K562 (cell line): ENCODE data around the gene GOLGA6L9. TPM values are rescaled to one million over a fixed set of nuclear protein-coding genes. Genes with fewer than 3 reads are reported as not detected.
"Not testable (repeated sequence)": the region's sequence is repeated elsewhere in the genome, so short reads cannot be mapped to it uniquely, and the experiment has no call there.

Experiments used
- ATAC-seq: fragments of 200-7000 bp; cut with Tn5 transposase; 3 replicates; pipeline ENCODE4 v1.9.1; 2020; ENCODE audit warnings: moderate library complexity
- BruUV-seq: library from RNA; stranded (reverse); fragments of 400-500 nt; replicated peaks from 2 replicates; lab custom pipeline; 2021; lab: Mats Ljungman, UMichigan
- CTCF ChIA-PET: fragments of 300-600 bp; formaldehyde crosslinking; extraction: SDS; loops from one replicate; lab custom pipeline; 2021; ENCODE audit warnings: low intra/inter-chr PET ratio; lab: Yijun Ruan, JAX
- POLR2A ChIA-PET: fragments of 300-600, 350-650 bp; sonication (Branson Sonifier 250); formaldehyde crosslinking; extraction: SDS; loops from one replicate; lab custom pipeline; 2021; ENCODE audit warnings: antibody characterized with exemption, inconsistent platforms; lab: Yijun Ruan, JAX
- DNase-seq, 4 experiments: peaks; one replicate each; pipeline versions ENCODE4 v3.0.0 to v3.0.0-alpha.2; 2011 to 2018; ENCODE audit warnings: low spot score in 3 of 4, mixed read lengths in 3 of 4; ENCODE audit errors: extremely low read depth in 1 of 4
- FAIRE-seq: peaks from 2 replicates; lab custom pipeline; 2011; peaks lifted over from hg19 to GRCh38; lab: Jason Lieb, UNC
- H2AFZ ChIP-seq: 2 replicates; pipeline ENCODE4 v1.6.0; 2011; ENCODE audit warnings: low read depth, low read length, control low read depth, inconsistent platforms
- H3K27ac ChIP-seq: fragments of 200-600 bp; 3 replicates; pipeline ENCODE4 v1.8.0; 2011; ENCODE audit warnings: low read depth, mild to moderate bottlenecking, control low read depth, inconsistent platforms, low read length, moderate library complexity, mixed read lengths; ENCODE audit errors: extremely low read depth
- H3K27me3 ChIP-seq, 2 experiments: fragments of 300-600 bp in 1 of 2; 2 replicates in 1 of 2; 3 replicates in 1 of 2; pipeline versions ENCODE4 v1.6.0 to v1.8.0; 2011; ENCODE audit warnings: inconsistent platforms in 2 of 2, low read length in 2 of 2, mild to moderate bottlenecking in 1 of 2, mixed read lengths in 1 of 2, moderate library complexity in 1 of 2; ENCODE audit not compliant: control insufficient read depth in 2 of 2, insufficient read depth in 2 of 2
- H3K36me3 ChIP-seq: fragments of 300-600 bp; 3 replicates; pipeline ENCODE4 v1.8.0; 2011; ENCODE audit warnings: mild to moderate bottlenecking, low read length, inconsistent platforms; ENCODE audit not compliant: control insufficient read depth, insufficient read depth
- H3K4me1 ChIP-seq, 2 experiments: fragments of 200-600 bp in 1 of 2; replicated peaks in 1 of 2; 2 replicates in 1 of 2; 3 replicates in 1 of 2; pipeline versions ENCODE4 v1.5.1 to v1.8.0; 2011; ENCODE audit warnings: inconsistent platforms in 2 of 2, low read length in 2 of 2, mild to moderate bottlenecking in 1 of 2, mixed read lengths in 1 of 2, moderate library complexity in 1 of 2; ENCODE audit not compliant: control insufficient read depth in 2 of 2, insufficient read depth in 2 of 2
- H3K4me2 ChIP-seq: 2 replicates; pipeline ENCODE4 v1.6.1; 2011; ENCODE audit warnings: low read length, control low read depth, inconsistent platforms, mixed read lengths; ENCODE audit not compliant: insufficient read depth
- H3K4me3 ChIP-seq: fragments of 200-600 bp; sonication (generic), shearing (Covaris generic); 2 replicates; pipeline ENCODE4 v1.5.1; 2016; ENCODE audit warnings: control low read depth, inconsistent platforms
- H3K79me2 ChIP-seq: fragments of 200-600 bp; 3 replicates; pipeline ENCODE4 v1.8.0; 2011; ENCODE audit warnings: low read length, inconsistent platforms; ENCODE audit not compliant: control insufficient read depth, insufficient read depth
- H3K9ac ChIP-seq, 2 experiments: 2 replicates each; pipeline versions ENCODE4 v1.6.0 to v1.6.1; 2011; ENCODE audit warnings: low read depth in 2 of 2, low read length in 2 of 2, control low read depth in 1 of 2, inconsistent platforms in 1 of 2, mild to moderate bottlenecking in 1 of 2, mixed read lengths in 1 of 2; ENCODE audit not compliant: insufficient read depth in 1 of 2
- H3K9me1 ChIP-seq: one replicate; pipeline ENCODE4 v1.6.0; 2011; ENCODE audit warnings: inconsistent platforms, mild to moderate bottlenecking, low read length, moderate library complexity; ENCODE audit not compliant: control insufficient read depth, insufficient read depth
- H3K9me3 ChIP-seq: replicated peaks from 2 replicates; pipeline ENCODE4 v1.5.1; 2011; ENCODE audit warnings: low read depth, low read length, inconsistent platforms; ENCODE audit not compliant: control insufficient read depth, insufficient read depth
- H4K20me1 ChIP-seq: replicated peaks from 2 replicates; pipeline ENCODE4 v1.6.1; 2011; ENCODE audit warnings: low read length, inconsistent platforms, mixed read lengths; ENCODE audit not compliant: control insufficient read depth, insufficient read depth
- RHOXF2B ChIP-seq: fragments of 250-450 bp; sonication (Bioruptor Pico); conservative IDR thresholded peaks from 2 replicates; pipeline ENCODE4 v1.5.1; 2021
- SMARCA4 ChIP-seq: fragments of 450-650 bp; IDR thresholded peaks from 2 replicates; pipeline ENCODE4 v1.6.1; 2016
- TBP ChIP-seq: optimal IDR thresholded peaks from 2 replicates; pipeline ENCODE3; 2011; ENCODE audit warnings: low read depth, low read length, improper control_type of control experiment
- ZFPM2 ChIP-seq: fragments of 250-450 bp; sonication (Bioruptor Pico); IDR thresholded peaks from 2 replicates; pipeline ENCODE4 v1.5.1; 2022; ENCODE audit warnings: mild to moderate bottlenecking
- whole genome bisulfite sequencing: fragments of 100-300 bp; shearing (Covaris generic); methylation state at CpG from one replicate; pipeline ENCODE4 v1.1.6; 2016; ENCODE audit warnings: low coverage, mixed read lengths; ENCODE audit not compliant: insufficient coverage; ENCODE audit errors: missing lambda C conversion rate; 5-methylcytosine and 5-hydroxymethylcytosine counted together
- in situ Hi-C: fragments of 300-500 bp; cut with MboI; formaldehyde crosslinking; loops from 4 replicates; pipeline ENCODE4 v1.15.0; 2018; ENCODE audit warnings: inconsistent platforms, mixed read lengths
- intact Hi-C: fragments of 100-400 bp; cut with micrococcal nuclease; formaldehyde crosslinking; loops from 2 replicates; pipeline ENCODE4 v1.14.2; 2022
- polyA plus RNA-seq, 8 experiments: library from polyadenylated mRNA; depleted of rRNA in 4 of 8; stranded (reverse) in 5 of 8; unstranded in 3 of 8; fragments of >200 nt; fragmentation: Nextera tagmentation in 2 of 8; fragmentation: Illumina TruSeq in 1 of 8; extraction: Ambion mirVana in 2 of 8; extraction: Trizol in 1 of 8; gene quantifications; 2 replicates each; pipeline versions ENCODE4 v1.2.1 to v1.2.3, GENCODE V29; 2011 to 2014; ENCODE audit warnings: inconsistent platforms in 1 of 8, missing spikeins in 1 of 8
- total RNA-seq, 7 experiments: library from RNA; depleted of rRNA in 6 of 7; stranded (reverse); fragments of >200 nt in 6 of 7; fragmentation: Illumina TruSeq in 2 of 7; extraction: Trizol in 2 of 7; gene quantifications; 2 replicates each; pipeline versions ENCODE4 v1.2.1 to v1.2.3, GENCODE V29; 2011 to 2021; ENCODE audit warnings: low replicate concordance in 1 of 7
- TF ChIP-seq, protein P1 (sequence below): sonication (generic); IDR thresholded peaks from 2 replicates; pipeline ENCODE4 v1.6.1; 2016
- TF ChIP-seq, protein P2 (sequence below): IDR thresholded peaks from 2 replicates; pipeline ENCODE4 v1.6.1; 2011; ENCODE audit warnings: borderline replicate concordance, low read depth, mild to moderate bottlenecking, moderate library complexity, low read length; ENCODE audit not compliant: insufficient read depth, poor library complexity, severe bottlenecking

GOLGA6L9 gene
- total and polyA plus RNA-seq, 9 of the 15 experiments (the other 6 are each of a cell fraction or from before 2014, with no cell fraction given): 1.1 to 11.4 (median 5.8) TPM

DNA sequence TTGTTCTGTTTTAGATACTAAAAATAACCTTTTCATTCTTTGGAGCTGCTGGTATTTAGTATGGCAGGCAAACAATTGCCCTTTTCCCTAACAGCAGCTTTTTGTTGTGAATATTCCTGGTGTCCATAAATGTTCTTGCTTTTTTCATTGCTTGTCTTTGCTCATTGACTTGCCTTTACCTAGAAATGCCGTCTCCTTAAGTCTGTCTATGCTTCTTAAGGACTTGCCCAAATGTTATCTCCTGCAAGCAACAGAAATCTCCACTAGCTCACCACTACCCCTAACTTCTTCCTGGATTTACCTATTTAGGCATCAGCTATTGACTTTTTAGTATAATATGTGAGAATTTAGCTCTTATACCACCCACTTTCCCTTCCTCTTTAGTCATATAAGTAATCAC is 37.5 kb upstream of the GOLGA6L9 start:
- H2AFZ ChIP-seq, H3K4me2 ChIP-seq, BruUV-seq, H4K20me1 ChIP-seq, FAIRE-seq, H3K27me3 ChIP-seq, H3K9me1 ChIP-seq, H3K9me3 ChIP-seq, CTCF ChIA-PET, H3K36me3 ChIP-seq, H3K4me3 ChIP-seq, intact Hi-C loops: not testable (repeated sequence)
- 0 out of 4 replicates have a peak overlapping the region, but pooled peaks of 1 of the 2 experiments have one; percentile 32 for H3K9ac ChIP-seq
- DNase-seq (peak in 1 of 4 experiments; percentile 51), ATAC-seq (peak; percentile 52; the same call in 2 of the 3 replicates)
- H3K4me1 ChIP-seq: peaks cover 0 to 12% of the 10 kb centered on the region in 2 experiments; a peak in 4 of 5 replicates
- H3K79me2 ChIP-seq: peaks cover 36% of the 10 kb centered on the region; the same call in 2 of the 3 replicates
- in situ Hi-C loops: loop anchor here (25.0 kb wide), 1 partner anchor 1945 kb away; no protein-coding TSS in a partner anchor
- POLR2A ChIA-PET: interaction anchor here (1.4 kb wide), 1 partner anchor 16 kb away, joined by 3 read pairs; no protein-coding TSS in a partner anchor
- TF ChIP-seq SMARCA4: peak; percentile 21; the same call in 1 of the 2 replicates
- TF ChIP-seq, protein P1, sequence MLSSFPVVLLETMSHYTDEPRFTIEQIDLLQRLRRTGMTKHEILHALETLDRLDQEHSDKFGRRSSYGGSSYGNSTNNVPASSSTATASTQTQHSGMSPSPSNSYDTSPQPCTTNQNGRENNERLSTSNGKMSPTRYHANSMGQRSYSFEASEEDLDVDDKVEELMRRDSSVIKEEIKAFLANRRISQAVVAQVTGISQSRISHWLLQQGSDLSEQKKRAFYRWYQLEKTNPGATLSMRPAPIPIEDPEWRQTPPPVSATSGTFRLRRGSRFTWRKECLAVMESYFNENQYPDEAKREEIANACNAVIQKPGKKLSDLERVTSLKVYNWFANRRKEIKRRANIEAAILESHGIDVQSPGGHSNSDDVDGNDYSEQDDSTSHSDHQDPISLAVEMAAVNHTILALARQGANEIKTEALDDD: peak; percentile 51; the same call in 1 of the 2 replicates
- 0% methylated on average over 1 of the region's 1 CpG for WGBS
- peak overlapping the region; percentile 41; the same call in 2 of the 3 replicates for H3K27ac ChIP-seq

DNA sequence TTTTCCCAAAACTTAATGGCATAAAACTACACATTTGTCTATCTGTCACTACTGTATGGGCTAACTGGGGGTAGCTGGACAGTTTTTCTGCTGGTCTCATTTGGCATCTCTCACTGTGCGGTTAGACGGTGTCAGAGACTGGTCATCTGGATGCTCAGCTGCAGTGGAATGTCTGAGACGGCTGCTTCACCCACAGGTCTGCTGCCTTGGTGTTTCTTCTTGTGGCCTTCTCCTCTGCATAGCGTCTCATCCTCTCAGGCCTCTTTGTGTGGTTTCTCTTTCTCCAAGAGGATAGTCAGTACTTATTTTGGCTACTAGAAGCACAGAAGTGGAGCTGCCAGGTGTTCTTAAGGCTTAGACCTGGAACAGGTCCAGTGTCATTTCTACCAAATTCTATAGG is 35.9 kb upstream of the GOLGA6L9 start:
- DNase-seq (no peak), FAIRE-seq (no peak), ATAC-seq (no peak)
- ChIA-PET POLR2A (no interaction called here), CTCF (no interaction called here)
- Histone ChIP-seq H2AFZ (no peak overlapping the region), H3K9me3 (no peaks in the 10 kb centered on the region), H3K27me3 (no peaks in the 10 kb centered on the region), H3K4me3 (no peak overlapping the region), H3K9me1 (no peaks in the 10 kb centered on the region), H3K9ac (no peak overlapping the region; a peak in 1 of 4 replicates), H4K20me1 (no peaks in the 10 kb centered on the region), H3K4me1 (peaks cover 0 to 9% of the 10 kb centered on the region in 2 experiments), H3K79me2 (peaks cover 44% of the 10 kb centered on the region), H3K4me2 (no peak overlapping the region), H3K27ac (no peak overlapping the region), H3K36me3 (no peaks in the 10 kb centered on the region)
- in situ Hi-C loops: loop anchor here (25.0 kb wide), 1 partner anchor 1944 kb away; no protein-coding TSS in a partner anchor
- no TSS peak for BruUV-seq
- WGBS: 52% methylated on average over 4 of the region's 4 CpGs
- TF ChIP-seq RHOXF2B (CRISPR knock-in tag): no peak
- no peak for TF ChIP-seq ZFPM2 (CRISPR knock-in tag)
- TF ChIP-seq TBP: no peak
- TF ChIP-seq, protein P2, sequence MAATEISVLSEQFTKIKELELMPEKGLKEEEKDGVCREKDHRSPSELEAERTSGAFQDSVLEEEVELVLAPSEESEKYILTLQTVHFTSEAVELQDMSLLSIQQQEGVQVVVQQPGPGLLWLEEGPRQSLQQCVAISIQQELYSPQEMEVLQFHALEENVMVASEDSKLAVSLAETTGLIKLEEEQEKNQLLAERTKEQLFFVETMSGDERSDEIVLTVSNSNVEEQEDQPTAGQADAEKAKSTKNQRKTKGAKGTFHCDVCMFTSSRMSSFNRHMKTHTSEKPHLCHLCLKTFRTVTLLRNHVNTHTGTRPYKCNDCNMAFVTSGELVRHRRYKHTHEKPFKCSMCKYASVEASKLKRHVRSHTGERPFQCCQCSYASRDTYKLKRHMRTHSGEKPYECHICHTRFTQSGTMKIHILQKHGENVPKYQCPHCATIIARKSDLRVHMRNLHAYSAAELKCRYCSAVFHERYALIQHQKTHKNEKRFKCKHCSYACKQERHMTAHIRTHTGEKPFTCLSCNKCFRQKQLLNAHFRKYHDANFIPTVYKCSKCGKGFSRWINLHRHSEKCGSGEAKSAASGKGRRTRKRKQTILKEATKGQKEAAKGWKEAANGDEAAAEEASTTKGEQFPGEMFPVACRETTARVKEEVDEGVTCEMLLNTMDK: no peak
- intact Hi-C loops: no loop called here
